D721Med (cell line): Measurements from ENCODE around the gene SRCAP.

ENCODE experiments used
- DNase-seq: peaks from one replicate; pipeline ENCODE4 v3.0.0; 2011; ENCODE audit warnings: low spot score; ENCODE audit not compliant: insufficient read length
- FAIRE-seq: peaks from 2 replicates; lab custom pipeline; 2011; peaks lifted over from hg19 to GRCh38; lab: Jason Lieb, UNC
- CTCF ChIP-seq: IDR thresholded peaks from 2 replicates; pipeline ENCODE4 v1.5.1; 2012; ENCODE audit warnings: mild to moderate bottlenecking, control low read depth; ENCODE audit not compliant: insufficient read depth; ENCODE audit errors: missing control alignments

The SRCAP gene

GRCh38 chr16:30771726-30772125, 72.8 kb downstream of the SRCAP start:
- no peak for FAIRE-seq
- TF ChIP-seq CTCF: no peak

GRCh38 chr16:30773826-30774225, 74.9 kb downstream of the SRCAP start:
- no peak for TF ChIP-seq CTCF
- no peak for FAIRE-seq
- DNase-seq: no peak

More at GRCh38 chr16:30771726-30772125, 72.8 kb downstream of the SRCAP start:
- no peak for DNase-seq

GRCh38 chr16:30774367-30775130, 75.6 kb downstream of the SRCAP start:
- no peak for TF ChIP-seq CTCF
- FAIRE-seq (no peak), DNase-seq (no peak)

GRCh38 chr16:30775131-30775391, 76.1 kb downstream of the SRCAP start:
- no peak for DNase-seq
- TF ChIP-seq CTCF: no peak
- FAIRE-seq: no peak

GRCh38 chr16:30775392-30776188, 76.6 kb downstream of the SRCAP start:
- no peak for TF ChIP-seq CTCF
- DNase-seq: peak; percentile 98
- FAIRE-seq: no peak

- TF ChIP-seq CTCF: no peak
- DNase-seq: no peak
- FAIRE-seq: no peak
Observed at GRCh38 chr16:30777591-30778297, 78.8 kb downstream of the SRCAP start.
